Activated naive CD8-positive, alpha-beta T cell treated with anti-CD3 and anti-CD28 coated beads for 36 hours (primary cell): ENCODE measurements around the gene DNAJB9. TPM values are rescaled to one million over a fixed set of nuclear protein-coding genes. Genes with fewer than 3 reads are reported as not detected.
"Not testable (repeated sequence)": the region's sequence is repeated elsewhere in the genome, so short reads cannot be mapped to it uniquely, and the experiment has no call there.

Source experiments
- DNase-seq: peaks from one replicate; pipeline ENCODE4 v3.0.0; 2021
- H3K27ac Mint-ChIP-seq: one replicate; pipeline ENCODE4 v1.8.0; 2022; ENCODE audit warnings: mild to moderate bottlenecking, moderate library complexity, mixed read lengths
- H3K27me3 Mint-ChIP-seq: one replicate; pipeline ENCODE4 v1.8.0; 2022; ENCODE audit warnings: mild to moderate bottlenecking, mixed read lengths
- H3K36me3 Mint-ChIP-seq: one replicate; pipeline ENCODE4 v1.8.0; 2021; ENCODE audit warnings: mild to moderate bottlenecking, mixed read lengths
- H3K4me1 Mint-ChIP-seq: one replicate; pipeline ENCODE4 v1.8.0; 2021; ENCODE audit warnings: mixed read lengths
- H3K4me3 Mint-ChIP-seq: one replicate; pipeline ENCODE4 v1.8.0; 2022; ENCODE audit warnings: mild to moderate bottlenecking, moderate library complexity, mixed read lengths
- H3K9me3 Mint-ChIP-seq: one replicate; pipeline ENCODE4 v1.8.0; 2022; ENCODE audit warnings: mixed read lengths
- total RNA-seq, 2 experiments: library from RNA; stranded (reverse); gene quantifications; one replicate each; pipeline ENCODE4 v1.2.3, GENCODE V29; 2021

Gene DNAJB9
- 1 to 10 TPM; 7.9 TPM for total RNA-seq

GRCh38 chr7:108569381-108570145 is at the start of gene DNAJB9, which contains the start of gene THAP5:
DNAJB9 (plus strand) TSS chr7:108569874; CDS start chr7:108571727, 1,853 bp downstream.
THAP5 (minus strand) TSS chr7:108569706; CDS start chr7:108569569, 137 bp downstream.
- Mint-ChIP-seq H3K4me3 (peak within 1 kb of the TSS; percentile 98), H3K27ac (peak within 1 kb of the TSS; percentile 99), H3K9me3 (no peaks in the 10 kb centered on the region), H3K36me3 (peaks cover 41% of the 10 kb centered on the region), H3K27me3 (no peaks in the 10 kb centered on the region), H3K4me1 (peaks cover 40% of the 10 kb centered on the region)
- DNase-seq, result peak; percentile 99

GRCh38 chr7:108522780-108523179 is 46.9 kb upstream of the DNAJB9 start:
- Mint-ChIP-seq H3K36me3 (peaks cover 11% of the 10 kb centered on the region), H3K27me3 (no peaks in the 10 kb centered on the region), H3K4me3 (no peak overlapping the region), H3K4me1 (peaks cover 41% of the 10 kb centered on the region), H3K27ac (no peak overlapping the region), H3K9me3 (peaks cover 4% of the 10 kb centered on the region)
- DNase-seq, result no peak

- Mint-ChIP-seq H3K27ac (peak overlapping the region; percentile 98), H3K9me3 (no peaks in the 10 kb centered on the region), H3K36me3 (no peaks in the 10 kb centered on the region), H3K4me1 (peaks cover 42% of the 10 kb centered on the region), H3K27me3 (no peaks in the 10 kb centered on the region), H3K4me3 (peak overlapping the region; percentile 88)
- peak; percentile 75 for DNase-seq
Observed at GRCh38 chr7:108525327-108525984, 44.2 kb upstream of the DNAJB9 start.

DNA sequence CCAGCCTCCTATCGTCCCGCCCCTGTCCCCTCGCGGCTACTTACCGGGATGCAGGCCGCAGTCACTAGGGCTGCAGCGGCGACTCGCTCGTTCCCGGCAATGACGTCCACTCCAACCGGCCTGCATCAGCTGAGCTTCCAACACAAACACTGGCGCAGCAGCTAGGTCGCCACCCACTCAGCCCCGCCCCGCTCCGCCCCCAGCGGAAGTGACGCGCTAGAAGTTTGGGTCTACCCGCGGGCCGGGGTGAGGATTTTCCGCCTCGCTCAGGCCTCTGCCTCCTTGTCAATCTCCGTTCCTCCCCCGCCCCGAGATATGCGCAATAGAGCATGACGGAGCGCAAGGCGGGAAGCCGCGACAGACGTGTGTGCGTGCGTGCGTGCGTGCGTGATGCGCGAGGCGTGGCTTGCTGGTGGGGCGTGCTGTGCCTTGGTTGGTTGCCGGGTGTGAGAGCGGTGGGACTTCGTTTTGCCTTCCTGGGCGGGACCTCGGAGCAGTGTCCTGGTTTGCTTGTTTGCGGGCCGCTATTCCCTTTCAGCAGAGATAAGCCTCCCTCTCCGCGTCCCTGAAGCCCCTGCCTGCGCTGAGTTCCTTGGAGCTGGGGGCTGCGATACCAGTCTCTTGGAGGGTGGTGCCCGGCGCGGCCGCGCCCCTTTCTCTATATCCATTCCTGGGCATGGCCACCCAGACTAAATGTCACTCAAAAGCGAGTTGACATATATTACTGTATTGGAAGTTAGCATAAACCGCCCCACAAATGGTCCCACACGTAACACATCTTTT is 43.5 kb upstream of the DNAJB9 start, which contains the start of gene PNPLA8:
PNPLA8 (minus strand) TSS at position 151 of the 783 bp plus-strand sequence. CDS start 10,644 bp downstream, outside the sequence.
- H3K27ac Mint-ChIP-seq, result peak within 1 kb of the TSS; percentile 98
- no peaks in the 10 kb centered on the region for H3K9me3 Mint-ChIP-seq
- peak; percentile 100 for DNase-seq
- no peaks in the 10 kb centered on the region for H3K36me3 Mint-ChIP-seq
- H3K4me1 Mint-ChIP-seq, result peaks cover 38% of the 10 kb centered on the region
- H3K4me3 Mint-ChIP-seq, result peak within 1 kb of the TSS; percentile 88
- no peaks in the 10 kb centered on the region for H3K27me3 Mint-ChIP-seq

GRCh38 chr7:108526768-108527017 is 43.0 kb upstream of the DNAJB9 start:
- Mint-ChIP-seq H3K4me1 (peaks cover 35% of the 10 kb centered on the region), H3K27me3 (no peaks in the 10 kb centered on the region), H3K27ac (peak overlapping the region; percentile 98), H3K9me3 (no peaks in the 10 kb centered on the region), H3K36me3 (no peaks in the 10 kb centered on the region), H3K4me3 (peak overlapping the region; percentile 88)
- DNase-seq, result no peak

DNA sequence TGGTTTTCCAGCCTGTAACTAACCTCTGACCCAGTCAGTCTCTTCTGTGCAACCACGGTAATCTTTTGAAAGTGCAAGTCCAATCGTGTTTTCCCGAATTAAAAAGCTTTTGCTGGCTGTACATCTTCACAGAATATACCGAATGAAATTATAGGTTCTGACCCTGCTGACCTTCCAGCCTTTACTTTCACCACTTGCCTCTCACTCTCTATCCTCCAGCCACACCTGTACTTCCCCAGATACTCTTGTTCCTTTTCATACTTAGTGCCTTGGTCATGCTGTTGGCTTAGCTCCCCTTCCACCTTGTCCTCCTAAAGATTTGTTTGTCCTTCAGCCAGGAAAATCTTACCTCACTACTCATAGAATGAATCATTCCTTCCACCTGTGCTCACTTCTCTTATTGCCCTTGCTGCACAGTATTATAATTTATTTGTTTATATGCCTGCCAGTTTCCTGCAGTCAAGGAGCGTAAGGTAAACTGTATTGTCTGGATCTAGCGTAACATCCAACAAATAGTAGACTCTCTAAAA is 41.4 kb upstream of the DNAJB9 start:
- H3K27ac Mint-ChIP-seq, result no peak overlapping the region
- no peaks in the 10 kb centered on the region for H3K36me3 Mint-ChIP-seq
- H3K4me1 Mint-ChIP-seq, result peaks cover 25% of the 10 kb centered on the region
- H3K9me3 Mint-ChIP-seq, result no peaks in the 10 kb centered on the region
- H3K27me3 Mint-ChIP-seq, result no peaks in the 10 kb centered on the region
- no peak overlapping the region for H3K4me3 Mint-ChIP-seq
- no peak for DNase-seq

GRCh38 chr7:108529341-108529740 is 40.3 kb upstream of the DNAJB9 start:
- Mint-ChIP-seq H3K9me3 (no peaks in the 10 kb centered on the region), H3K27me3 (no peaks in the 10 kb centered on the region), H3K4me1 (peaks cover 14% of the 10 kb centered on the region), H3K4me3 (no peak overlapping the region), H3K27ac (no peak overlapping the region), H3K36me3 (no peaks in the 10 kb centered on the region)
- DNase-seq, result no peak

DNA sequence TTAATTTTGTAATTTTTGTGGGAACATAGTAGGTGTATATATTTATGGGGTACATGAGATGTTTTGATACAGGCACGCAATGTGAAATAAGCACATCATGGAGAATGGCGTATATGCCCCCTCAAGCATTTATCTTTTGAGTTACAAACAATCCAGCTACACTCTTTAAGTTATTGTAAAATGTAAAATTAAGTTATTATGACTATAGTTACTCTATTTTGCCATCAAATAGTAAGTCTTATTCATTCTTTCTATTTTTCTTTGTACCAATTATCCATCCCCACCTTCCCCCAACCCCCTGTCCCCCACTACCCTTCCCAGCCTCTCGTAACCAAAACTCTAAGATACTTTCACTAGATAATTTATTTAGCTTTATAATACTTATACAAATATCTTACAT is 36.0 kb upstream of the DNAJB9 start:
- Mint-ChIP-seq H3K36me3 (no peaks in the 10 kb centered on the region), H3K4me1 (no peaks in the 10 kb centered on the region), H3K27ac (no peak overlapping the region), H3K9me3 (no peaks in the 10 kb centered on the region), H3K4me3 (no peak overlapping the region), H3K27me3 (no peaks in the 10 kb centered on the region)
- DNase-seq, result no peak

DNA sequence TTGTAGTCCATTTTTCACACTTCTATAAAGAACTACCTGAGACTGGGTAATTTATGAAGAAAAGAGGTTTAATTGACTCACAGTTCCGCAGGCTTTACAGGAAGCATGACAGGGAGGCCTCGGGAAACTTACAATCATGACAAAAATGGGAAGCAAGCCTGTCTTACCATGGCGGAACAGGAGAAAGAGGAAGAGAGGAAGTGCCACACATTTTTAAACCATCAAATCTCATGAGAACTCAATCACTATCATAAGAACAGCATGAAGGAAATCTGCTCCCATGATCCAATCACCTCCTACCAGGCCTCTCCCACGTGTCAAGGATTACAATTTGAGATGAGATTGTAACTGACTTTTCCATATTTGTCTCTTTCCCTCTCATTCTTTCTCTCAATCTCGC is 34.4 kb upstream of the DNAJB9 start:
- H3K36me3 Mint-ChIP-seq, result no peaks in the 10 kb centered on the region
- no peak overlapping the region for H3K4me3 Mint-ChIP-seq
- DNase-seq, result no peak
- peaks cover 3% of the 10 kb centered on the region for H3K27me3 Mint-ChIP-seq
- no peak overlapping the region for H3K27ac Mint-ChIP-seq
- no peaks in the 10 kb centered on the region for H3K9me3 Mint-ChIP-seq
- no peaks in the 10 kb centered on the region for H3K4me1 Mint-ChIP-seq

GRCh38 chr7:108535744-108536143 is 33.9 kb upstream of the DNAJB9 start:
- Mint-ChIP-seq H3K27ac (no peak overlapping the region), H3K27me3 (peaks cover 3% of the 10 kb centered on the region), H3K4me3 (no peak overlapping the region), H3K36me3 (no peaks in the 10 kb centered on the region), H3K4me1 (no peaks in the 10 kb centered on the region), H3K9me3 (no peaks in the 10 kb centered on the region)
- DNase-seq, result no peak

GRCh38 chr7:108537229-108537628 is 32.4 kb upstream of the DNAJB9 start:
- Mint-ChIP-seq H3K4me1 (no peaks in the 10 kb centered on the region), H3K4me3 (no peak overlapping the region), H3K36me3 (no peaks in the 10 kb centered on the region), H3K27me3 (peaks cover 3% of the 10 kb centered on the region), H3K27ac (no peak overlapping the region), H3K9me3 (no peaks in the 10 kb centered on the region)
- DNase-seq, result no peak

GRCh38 chr7:108538236-108538635 is 31.4 kb upstream of the DNAJB9 start:
- H3K4me3 Mint-ChIP-seq, H3K27me3 Mint-ChIP-seq, H3K9me3 Mint-ChIP-seq, DNase-seq, H3K27ac Mint-ChIP-seq, H3K36me3 Mint-ChIP-seq, H3K4me1 Mint-ChIP-seq: not testable (repeated sequence)

DNA sequence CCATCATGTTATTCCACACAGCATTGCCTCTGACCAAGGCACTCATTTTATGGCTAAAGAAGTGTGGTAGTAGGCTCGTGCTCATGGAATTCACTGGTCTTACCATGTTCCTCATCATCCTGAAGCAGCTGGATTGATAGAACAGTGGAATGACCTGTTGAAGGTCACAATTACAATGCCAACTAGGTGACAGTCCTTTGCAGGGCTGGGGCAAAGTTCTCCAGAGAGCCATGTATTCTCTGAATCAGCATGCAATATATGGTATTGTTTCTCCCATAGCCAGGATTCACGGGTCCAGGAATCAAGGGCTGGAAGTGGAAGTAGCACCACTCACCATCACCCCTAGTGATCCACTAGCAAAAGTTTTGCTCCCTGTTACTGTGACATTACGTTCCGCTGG is 31.0 kb upstream of the DNAJB9 start:
- H3K9me3 Mint-ChIP-seq, H3K27ac Mint-ChIP-seq, H3K27me3 Mint-ChIP-seq, H3K36me3 Mint-ChIP-seq, DNase-seq, H3K4me3 Mint-ChIP-seq, H3K4me1 Mint-ChIP-seq: not testable (repeated sequence)

DNA sequence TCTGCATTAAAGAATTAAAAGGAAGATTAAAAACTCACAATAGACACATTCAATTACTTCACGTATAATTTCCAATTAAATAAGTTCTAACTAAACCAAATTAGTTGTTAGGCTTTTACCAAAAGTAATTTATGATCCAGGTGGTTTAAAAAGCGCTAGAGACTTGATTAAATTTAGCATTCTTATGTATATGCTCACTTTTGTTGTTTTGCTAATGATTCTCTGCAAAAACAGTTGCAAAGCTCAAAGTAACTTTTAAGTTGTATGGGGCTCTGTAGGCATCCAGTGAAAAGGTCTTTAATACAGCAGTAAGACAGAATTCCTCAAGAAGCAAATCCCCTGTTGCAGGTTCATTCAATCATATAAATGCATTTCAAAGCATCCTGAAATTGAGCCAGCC is 28.2 kb upstream of the DNAJB9 start:
- H3K9me3 Mint-ChIP-seq, result no peaks in the 10 kb centered on the region

More for the DNA sequence above, 28.2 kb upstream of the DNAJB9 start:
- no peak for DNase-seq
- Mint-ChIP-seq H3K36me3 (no peaks in the 10 kb centered on the region), H3K4me1 (no peaks in the 10 kb centered on the region), H3K4me3 (no peak overlapping the region), H3K27me3 (peaks cover 3% of the 10 kb centered on the region), H3K27ac (no peak overlapping the region)
